Astrocyte (in vitro differentiated cells and primary cell): ENCODE measurements around the gene ZNF692. TPM values are rescaled to one million over a fixed set of nuclear protein-coding genes. Genes with fewer than 3 reads are reported as not detected.
A peak's percentile ranks its signal among the peaks of the same experiment; 100 is the strongest.

Experiments used
- DNase-seq: peaks from one replicate; pipeline ENCODE4 v3.0.0-alpha.2; 2010; ENCODE audit warnings: low read depth
- FAIRE-seq: peaks from 2 replicates; lab custom pipeline; 2011; peaks lifted over from hg19 to GRCh38; lab: Jason Lieb, UNC
- H2AFZ ChIP-seq: 2 replicates; pipeline ENCODE4 v1.6.0; 2012; ENCODE audit warnings: low read depth, low read length, inconsistent platforms
- H3K27ac ChIP-seq: 2 replicates; pipeline ENCODE4 v1.5.1; 2011; ENCODE audit warnings: low read depth, low read length, inconsistent platforms
- H3K27me3 ChIP-seq: 2 replicates; pipeline ENCODE4 v1.6.0; 2011; ENCODE audit warnings: low read length, inconsistent platforms; ENCODE audit not compliant: insufficient read depth
- H3K36me3 ChIP-seq: 2 replicates; pipeline ENCODE4 v1.5.1; 2011; ENCODE audit warnings: low read length, inconsistent platforms; ENCODE audit not compliant: insufficient read depth
- H3K4me1 ChIP-seq: 2 replicates; pipeline ENCODE4 v1.5.1; 2011; ENCODE audit warnings: low read length, inconsistent platforms; ENCODE audit not compliant: insufficient read depth
- H3K4me2 ChIP-seq: 2 replicates; pipeline ENCODE4 v1.6.0; 2012; ENCODE audit warnings: low read length, inconsistent platforms
- H3K4me3 ChIP-seq: 2 replicates; pipeline ENCODE4 v1.5.1; 2011; ENCODE audit warnings: low read depth, mild to moderate bottlenecking, low read length, inconsistent platforms; ENCODE audit not compliant: insufficient read depth
- H3K79me2 ChIP-seq: 2 replicates; pipeline ENCODE4 v1.6.0; 2012; ENCODE audit warnings: mild to moderate bottlenecking, low read length, inconsistent platforms; ENCODE audit not compliant: insufficient read depth
- H3K9ac ChIP-seq: 2 replicates; pipeline ENCODE4 v1.6.0; 2012; ENCODE audit warnings: mild to moderate bottlenecking, low read length, inconsistent platforms
- H3K9me3 ChIP-seq: 2 replicates; pipeline ENCODE4 v1.5.1; 2012; ENCODE audit warnings: low read depth, mild to moderate bottlenecking, low read length, inconsistent platforms; ENCODE audit not compliant: insufficient read depth
- H4K20me1 ChIP-seq: 2 replicates; pipeline ENCODE4 v1.6.0; 2012; ENCODE audit warnings: low read length, inconsistent platforms; ENCODE audit not compliant: insufficient read depth
- H3K27ac Mint-ChIP-seq: one replicate; pipeline ENCODE4 v1.8.0; 2021; ENCODE audit warnings: mild to moderate bottlenecking, mixed read lengths; ENCODE audit not compliant: unreplicated experiment
- H3K27me3 Mint-ChIP-seq: one replicate; pipeline ENCODE4 v1.8.0; 2021; ENCODE audit warnings: low read depth, mixed read lengths; ENCODE audit not compliant: unreplicated experiment
- H3K36me3 Mint-ChIP-seq: one replicate; pipeline ENCODE4 v1.8.0; 2021; ENCODE audit warnings: low read depth, mixed read lengths; ENCODE audit not compliant: unreplicated experiment
- H3K4me1 Mint-ChIP-seq: one replicate; pipeline ENCODE4 v1.8.0; 2021; ENCODE audit warnings: low read depth, mixed read lengths; ENCODE audit not compliant: unreplicated experiment
- H3K4me3 Mint-ChIP-seq: one replicate; pipeline ENCODE4 v1.8.0; 2021; ENCODE audit warnings: mild to moderate bottlenecking, moderate library complexity, mixed read lengths; ENCODE audit not compliant: unreplicated experiment
- H3K9me3 Mint-ChIP-seq: one replicate; pipeline ENCODE4 v1.8.0; 2021; ENCODE audit warnings: mild to moderate bottlenecking, mixed read lengths; ENCODE audit not compliant: unreplicated experiment
- EZH2 ChIP-seq: IDR thresholded peaks from 2 replicates; pipeline ENCODE4 v1.6.1; 2012; ENCODE audit warnings: mild to moderate bottlenecking, low read length, inconsistent platforms; ENCODE audit not compliant: insufficient read depth
- total RNA-seq: library from RNA; stranded (reverse); gene quantifications from 2 replicates; pipeline ENCODE4 v1.2.1, GENCODE V29; 2021
- TF ChIP-seq, protein P1 (sequence below): IDR thresholded peaks from 2 replicates; pipeline ENCODE4 v1.5.1; 2011; ENCODE audit warnings: low read depth, mild to moderate bottlenecking, inconsistent platforms, low read length, moderate library complexity; ENCODE audit not compliant: insufficient read depth

The ZNF692 gene
- total RNA-seq, 1 donor from 2014 or later = 41.4 TPM

DNA sequence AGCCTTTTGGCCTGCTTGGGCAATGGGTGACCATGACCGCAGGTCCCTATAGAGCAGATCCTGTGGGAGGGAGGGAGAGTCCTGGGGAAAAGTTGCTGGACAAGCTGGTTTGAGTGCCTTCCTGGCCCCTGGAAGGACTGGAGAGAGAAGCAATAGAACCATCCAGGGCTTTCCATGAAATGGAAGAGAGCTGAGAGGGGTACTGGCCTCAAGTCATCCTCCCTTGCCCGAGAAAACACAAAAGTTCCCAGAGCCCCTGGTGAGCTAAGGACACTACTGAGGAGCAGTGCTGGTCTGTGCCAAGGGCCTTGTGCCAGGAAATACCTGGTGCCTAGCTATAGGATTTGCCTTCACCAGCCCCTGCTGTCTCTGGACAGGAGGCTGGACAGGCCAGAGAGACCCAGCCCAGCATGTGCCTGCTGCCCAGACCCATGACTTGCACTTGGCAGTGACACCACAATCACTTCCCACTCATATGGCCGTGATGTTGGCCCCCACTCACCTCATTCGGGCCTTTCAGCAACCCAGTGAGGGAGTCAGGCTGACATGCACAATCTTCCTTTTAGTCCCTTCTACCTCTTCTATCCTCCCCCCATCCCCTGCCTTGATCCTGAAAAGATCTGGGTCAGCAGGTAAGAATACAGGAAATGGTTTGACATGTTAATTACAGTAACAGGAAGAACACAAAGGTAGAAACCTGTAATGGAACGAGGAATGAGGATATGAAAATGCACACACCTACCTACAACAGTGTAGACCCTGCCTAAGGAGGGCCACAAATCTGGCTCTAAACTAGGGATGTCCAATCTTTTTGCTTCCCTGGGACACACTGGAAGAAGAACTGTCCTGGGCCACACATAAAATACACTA is 40.1 kb downstream of the ZNF692 start:
- no peak for DNase-seq
- Mint-ChIP-seq H3K9me3 (no peaks in the 10 kb centered on the region), H3K4me3 (no peak overlapping the region), H3K36me3 (peaks cover 40% of the 10 kb centered on the region), H3K4me1 (peaks cover 34% of the 10 kb centered on the region), H3K27ac (no peak overlapping the region), H3K27me3 (no peaks in the 10 kb centered on the region)
- Histone ChIP-seq H3K36me3 (peaks cover 48% of the 10 kb centered on the region), H3K27ac (peak overlapping the region; percentile 4), H3K27me3 (no peaks in the 10 kb centered on the region), H4K20me1 (peaks cover 47% of the 10 kb centered on the region), H3K9me3 (no peaks in the 10 kb centered on the region), H2AFZ (no peak overlapping the region), H3K4me1 (peaks cover 33% of the 10 kb centered on the region), H3K79me2 (peaks cover 77% of the 10 kb centered on the region), H3K4me3 (no peak overlapping the region), H3K4me2 (no peak overlapping the region), H3K9ac (no peak overlapping the region)
- no peak for TF ChIP-seq EZH2
- TF ChIP-seq, protein P1, sequence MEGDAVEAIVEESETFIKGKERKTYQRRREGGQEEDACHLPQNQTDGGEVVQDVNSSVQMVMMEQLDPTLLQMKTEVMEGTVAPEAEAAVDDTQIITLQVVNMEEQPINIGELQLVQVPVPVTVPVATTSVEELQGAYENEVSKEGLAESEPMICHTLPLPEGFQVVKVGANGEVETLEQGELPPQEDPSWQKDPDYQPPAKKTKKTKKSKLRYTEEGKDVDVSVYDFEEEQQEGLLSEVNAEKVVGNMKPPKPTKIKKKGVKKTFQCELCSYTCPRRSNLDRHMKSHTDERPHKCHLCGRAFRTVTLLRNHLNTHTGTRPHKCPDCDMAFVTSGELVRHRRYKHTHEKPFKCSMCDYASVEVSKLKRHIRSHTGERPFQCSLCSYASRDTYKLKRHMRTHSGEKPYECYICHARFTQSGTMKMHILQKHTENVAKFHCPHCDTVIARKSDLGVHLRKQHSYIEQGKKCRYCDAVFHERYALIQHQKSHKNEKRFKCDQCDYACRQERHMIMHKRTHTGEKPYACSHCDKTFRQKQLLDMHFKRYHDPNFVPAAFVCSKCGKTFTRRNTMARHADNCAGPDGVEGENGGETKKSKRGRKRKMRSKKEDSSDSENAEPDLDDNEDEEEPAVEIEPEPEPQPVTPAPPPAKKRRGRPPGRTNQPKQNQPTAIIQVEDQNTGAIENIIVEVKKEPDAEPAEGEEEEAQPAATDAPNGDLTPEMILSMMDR = no peak
- no peak for FAIRE-seq

DNA sequence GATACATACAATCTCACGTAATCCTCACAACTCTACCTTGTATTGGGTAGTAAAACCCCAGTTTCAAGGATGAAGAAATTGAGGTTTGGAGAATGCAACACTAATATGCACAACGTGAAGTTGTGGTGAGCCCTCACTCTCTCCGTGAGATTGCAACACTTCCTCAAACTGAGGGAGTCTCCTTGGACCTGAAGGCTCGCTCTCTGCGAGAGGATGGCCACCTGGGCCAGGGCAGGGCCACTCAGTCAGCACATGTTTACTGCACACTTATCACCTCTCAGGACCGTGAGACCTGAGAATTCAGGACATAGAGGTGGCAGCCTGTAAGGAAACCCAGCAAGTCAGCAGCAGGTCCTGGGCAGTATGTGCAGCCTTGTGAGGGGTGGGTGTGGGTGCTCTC is 41.8 kb downstream of the ZNF692 start:
- peaks cover 56% of the 10 kb centered on the region for H3K36me3 ChIP-seq
- H3K4me2 ChIP-seq = no peak overlapping the region
- H2AFZ ChIP-seq = no peak overlapping the region
- H4K20me1 ChIP-seq = peaks cover 57% of the 10 kb centered on the region
- H3K79me2 ChIP-seq = peaks cover 63% of the 10 kb centered on the region
- H3K27ac ChIP-seq = no peak overlapping the region
- Mint-ChIP-seq H3K27me3 (no peaks in the 10 kb centered on the region), H3K4me3 (no peak overlapping the region), H3K27ac (no peak overlapping the region), H3K9me3 (peaks cover 2% of the 10 kb centered on the region), H3K4me1 (peaks cover 19% of the 10 kb centered on the region), H3K36me3 (peaks cover 51% of the 10 kb centered on the region)
- H3K9ac ChIP-seq = no peak overlapping the region
- FAIRE-seq (no peak), DNase-seq (no peak)
- H3K9me3 ChIP-seq = no peaks in the 10 kb centered on the region
- H3K4me1 ChIP-seq = peaks cover 22% of the 10 kb centered on the region
- no peak overlapping the region for H3K4me3 ChIP-seq
- TF ChIP-seq, protein P1 = no peak
- no peak for TF ChIP-seq EZH2
- no peaks in the 10 kb centered on the region for H3K27me3 ChIP-seq
